AG04449 (cell line): ENCODE results near the gene IQCK.

Source experiments
- CTCF ChIA-PET: fragments of 350-600 bp; formaldehyde crosslinking; extraction: SDS; loops from one replicate; lab custom pipeline; 2021; ENCODE audit warnings: antibody characterized with exemption; lab: Yijun Ruan, JAX
- POLR2A ChIA-PET: fragments of 400-600, 350-600 bp; formaldehyde crosslinking; extraction: SDS; loops from one replicate; lab custom pipeline; 2020; ENCODE audit warnings: antibody characterized with exemption, inconsistent platforms; lab: Yijun Ruan, JAX
- DNase-seq: peaks from one replicate; pipeline ENCODE4 v3.0.0-alpha.2; 2010; ENCODE audit warnings: low read depth, low spot score
- H3K4me3 ChIP-seq: 2 replicates; pipeline ENCODE4 v1.5.1; 2011; ENCODE audit warnings: low read depth, mild to moderate bottlenecking, control low read depth, low read length
- TF ChIP-seq, protein P1 (sequence below): IDR thresholded peaks from one replicate; pipeline ENCODE4 v1.5.1; 2011; ENCODE audit warnings: mild to moderate bottlenecking, moderate library complexity, low read length, control low read depth, inconsistent platforms; ENCODE audit not compliant: insufficient read depth; ENCODE audit errors: missing control alignments

IQCK gene

DNA sequence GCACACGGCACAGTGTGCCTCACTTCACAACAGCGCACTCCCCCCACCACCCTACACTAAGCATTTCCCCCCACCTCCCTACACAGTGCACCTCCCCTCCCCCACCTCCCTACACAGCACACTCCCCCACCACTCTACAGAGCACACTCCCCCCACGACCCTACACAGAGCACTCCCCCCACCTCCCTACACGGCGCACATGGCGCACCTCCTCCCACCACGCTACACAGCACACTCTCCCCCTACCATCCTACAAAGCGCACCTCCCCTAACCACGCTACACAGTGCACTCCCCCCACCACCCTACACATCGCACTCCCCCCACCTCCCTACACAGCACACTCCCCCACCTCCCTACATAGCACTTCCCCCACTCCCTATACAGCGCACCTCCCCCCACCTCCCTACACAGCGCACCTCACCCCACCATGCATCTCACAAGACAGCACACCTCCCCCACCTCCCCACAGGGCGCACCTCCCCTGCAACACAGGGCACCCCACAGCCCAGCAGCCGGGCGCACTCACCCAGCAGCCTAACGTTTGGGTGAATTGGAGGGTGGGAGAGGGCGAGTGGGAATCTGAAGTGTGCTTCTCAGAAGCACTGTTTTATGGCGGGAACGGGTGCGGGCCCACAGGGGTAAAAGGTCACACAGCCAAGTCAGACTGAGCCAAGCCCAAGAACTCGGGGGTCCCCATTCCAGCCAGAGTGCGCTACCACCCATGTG lies 10.3 kb upstream of the IQCK start:
- no peak for DNase-seq
- H3K4me3 ChIP-seq: no peak overlapping the region
- TF ChIP-seq, protein P1, sequence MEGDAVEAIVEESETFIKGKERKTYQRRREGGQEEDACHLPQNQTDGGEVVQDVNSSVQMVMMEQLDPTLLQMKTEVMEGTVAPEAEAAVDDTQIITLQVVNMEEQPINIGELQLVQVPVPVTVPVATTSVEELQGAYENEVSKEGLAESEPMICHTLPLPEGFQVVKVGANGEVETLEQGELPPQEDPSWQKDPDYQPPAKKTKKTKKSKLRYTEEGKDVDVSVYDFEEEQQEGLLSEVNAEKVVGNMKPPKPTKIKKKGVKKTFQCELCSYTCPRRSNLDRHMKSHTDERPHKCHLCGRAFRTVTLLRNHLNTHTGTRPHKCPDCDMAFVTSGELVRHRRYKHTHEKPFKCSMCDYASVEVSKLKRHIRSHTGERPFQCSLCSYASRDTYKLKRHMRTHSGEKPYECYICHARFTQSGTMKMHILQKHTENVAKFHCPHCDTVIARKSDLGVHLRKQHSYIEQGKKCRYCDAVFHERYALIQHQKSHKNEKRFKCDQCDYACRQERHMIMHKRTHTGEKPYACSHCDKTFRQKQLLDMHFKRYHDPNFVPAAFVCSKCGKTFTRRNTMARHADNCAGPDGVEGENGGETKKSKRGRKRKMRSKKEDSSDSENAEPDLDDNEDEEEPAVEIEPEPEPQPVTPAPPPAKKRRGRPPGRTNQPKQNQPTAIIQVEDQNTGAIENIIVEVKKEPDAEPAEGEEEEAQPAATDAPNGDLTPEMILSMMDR: no peak
- ChIA-PET CTCF (no interaction called here), POLR2A (no interaction called here)

- no peak overlapping the region for H3K4me3 ChIP-seq
- TF ChIP-seq, protein P1: no peak
- no peak for DNase-seq
- CTCF ChIA-PET: no interaction called here
- POLR2A ChIA-PET: interaction anchor here (0.6 kb wide), 1 partner anchor 12 kb away, joined by 3 read pairs; no protein-coding TSS in a partner anchor
These were observed 9.5 kb upstream of the IQCK start for GRCh38 chr16:19708296-19709205.

- TF ChIP-seq, protein P1: no peak
- POLR2A ChIA-PET: interaction anchor here (1.2 kb wide), 2 partner anchors 9 to 13 kb away, joined by 3 to 5 read pairs; partner anchors contain the start of genes IQCK and KNOP1
- CTCF ChIA-PET: interaction anchor here (1.4 kb wide), 1 partner anchor 178 kb away, joined by 4 read pairs; no protein-coding TSS in a partner anchor
- H3K4me3 ChIP-seq: no peak overlapping the region
- no peak for DNase-seq
These were observed 8.5 kb upstream of the IQCK start for GRCh38 chr16:19709381-19710136.

GRCh38 chr16:19710191-19710908 lies 7.7 kb upstream of the IQCK start:
- no peak overlapping the region for H3K4me3 ChIP-seq
- no peak for DNase-seq
- POLR2A ChIA-PET: interaction anchor here (1.2 kb wide), 2 partner anchors 8 to 14 kb away, joined by 3 to 5 read pairs; partner anchors contain the start of genes IQCK and KNOP1
- CTCF ChIA-PET: interaction anchor here (0.8 to 1.4 kb wide), 2 partner anchors 174 to 177 kb away, joined by 3 to 4 read pairs; partner anchors contain the start of gene GPRC5B
- TF ChIP-seq, protein P1: no peak

DNA sequence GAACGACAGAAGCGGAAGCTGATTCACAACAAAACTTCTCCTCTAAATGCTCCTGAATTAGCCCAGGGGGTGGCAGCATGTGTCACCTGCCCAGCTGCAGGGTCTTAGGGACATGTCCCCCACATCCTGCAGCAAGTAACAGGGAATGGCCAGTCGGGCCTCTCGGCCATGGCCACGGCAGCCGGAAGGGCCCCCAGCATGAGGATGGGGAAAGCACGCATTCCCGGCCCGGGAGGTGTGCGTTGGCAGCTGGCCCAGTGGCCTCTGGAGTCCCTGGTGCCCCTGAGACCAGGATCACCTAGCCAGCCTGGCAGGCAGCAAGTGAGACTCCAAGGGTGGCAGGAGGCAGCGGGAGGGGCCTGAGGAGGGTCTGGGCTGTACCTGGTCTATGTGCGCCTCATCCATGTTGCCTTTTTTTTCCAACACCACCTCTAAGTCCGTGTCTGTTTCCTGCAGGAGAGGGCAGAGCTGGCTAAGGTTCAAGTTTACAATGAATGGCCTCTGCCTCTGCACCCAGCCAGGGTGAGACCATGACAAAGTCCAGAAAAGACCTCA lies 7.0 kb upstream of the IQCK start:
- no peak overlapping the region for H3K4me3 ChIP-seq
- no peak for DNase-seq
- ChIA-PET POLR2A (interaction anchor here (1.2 kb wide), 2 partner anchors 7 to 15 kb away, joined by 3 to 5 read pairs; partner anchors contain the start of genes IQCK and KNOP1), CTCF (interaction anchor here (0.8 to 1.4 kb wide), 2 partner anchors 173 to 176 kb away, joined by 3 to 4 read pairs; partner anchors contain the start of gene GPRC5B)
- TF ChIP-seq, protein P1: no peak
